Measurements from ENCODE around the gene E2F6. TPM values are rescaled to one million over a fixed set of nuclear protein-coding genes. Genes with fewer than 3 reads are reported as not detected.

The E2F6 gene
- total and polyA plus RNA-seq, 2 donors from 2014 or later: 7.8 to 12.7 TPM

GRCh38 chr2:11450791-11451190, 15.2 kb downstream of the E2F6 start:
- H3K36me3 ChIP-seq (ENCODE audit: control insufficient read depth in 2 of 3, insufficient read depth in 3 of 3, low read length in 3 of 3): peaks cover 4 to 42% (median 18%) of the 10 kb centered on the region in 3 donors
- H3K9ac ChIP-seq (ENCODE audit: low read length in 3 of 3): no peak overlapping the region
- H3K4me3 ChIP-seq (ENCODE audit: low read length in 3 of 3): no peak overlapping the region
- no peak for DNase-seq
- no peak overlapping the region for H3K27ac ChIP-seq (ENCODE audit: low read depth in 2 of 2, low read length in 2 of 2)
- H3K27me3 ChIP-seq (ENCODE audit: control insufficient read depth, insufficient read depth, low read length): no peaks in the 10 kb centered on the region
- TF ChIP-seq CTCF (IDR thresholded peaks at IDR 0.05; ENCODE audit: borderline replicate concordance, extremely low read depth, insufficient read depth): no peak
- intact Hi-C loops (cut with DNase I): no loop called here
- H3K9me3 ChIP-seq (ENCODE audit: control insufficient read depth in 2 of 3, insufficient read depth in 1 of 3, low read length in 3 of 3): no peaks in the 10 kb centered on the region
- no peaks in the 10 kb centered on the region for H3K4me1 ChIP-seq (ENCODE audit: control insufficient read depth in 2 of 3, insufficient read depth in 2 of 3, low read depth in 1 of 3, low read length in 3 of 3)
- FAIRE-seq: no peak

- H3K4me1 ChIP-seq (ENCODE audit: control insufficient read depth in 2 of 3, insufficient read depth in 2 of 3, low read depth in 1 of 3, low read length in 3 of 3): no peaks in the 10 kb centered on the region
- FAIRE-seq (no peak), DNase-seq (peak; percentile 69 to 89 (median 77))
- intact Hi-C loops (cut with DNase I): no loop called here
- no peaks in the 10 kb centered on the region for H3K27me3 ChIP-seq (ENCODE audit: control insufficient read depth, insufficient read depth, low read length)
- peak; percentile 66 for TF ChIP-seq CTCF (IDR thresholded peaks at IDR 0.05; ENCODE audit: borderline replicate concordance, extremely low read depth, insufficient read depth)
- no peak overlapping the region for H3K4me3 ChIP-seq (ENCODE audit: low read length in 3 of 3)
- H3K27ac ChIP-seq (ENCODE audit: low read depth in 2 of 2, low read length in 2 of 2): no peak overlapping the region
- H3K36me3 ChIP-seq (ENCODE audit: control insufficient read depth in 2 of 3, insufficient read depth in 3 of 3, low read length in 3 of 3): peaks cover 2 to 32% (median 24%) of the 10 kb centered on the region in 3 donors
- H3K9ac ChIP-seq (ENCODE audit: low read length in 3 of 3): no peak overlapping the region
- no peaks in the 10 kb centered on the region for H3K9me3 ChIP-seq (ENCODE audit: control insufficient read depth in 2 of 3, insufficient read depth in 1 of 3, low read length in 3 of 3)
Measured at GRCh38 chr2:11446733-11447248, 19.2 kb downstream of the E2F6 start.

- Histone ChIP-seq H3K36me3 (ENCODE audit: control insufficient read depth in 2 of 3, insufficient read depth in 3 of 3, low read length in 3 of 3) (peaks cover 2 to 24% (median 23%) of the 10 kb centered on the region in 3 donors), H3K9ac (ENCODE audit: low read length in 3 of 3) (no peak overlapping the region), H3K27me3 (ENCODE audit: control insufficient read depth, insufficient read depth, low read length) (no peaks in the 10 kb centered on the region), H3K27ac (ENCODE audit: low read depth in 2 of 2, low read length in 2 of 2) (no peak overlapping the region), H3K4me1 (ENCODE audit: control insufficient read depth in 2 of 3, insufficient read depth in 2 of 3, low read depth in 1 of 3, low read length in 3 of 3) (no peaks in the 10 kb centered on the region), H3K9me3 (ENCODE audit: control insufficient read depth in 2 of 3, insufficient read depth in 1 of 3, low read length in 3 of 3) (no peaks in the 10 kb centered on the region), H3K4me3 (ENCODE audit: low read length in 3 of 3) (no peak overlapping the region)
- intact Hi-C loops (cut with DNase I): no loop called here
- no peak for TF ChIP-seq CTCF (IDR thresholded peaks at IDR 0.05; ENCODE audit: borderline replicate concordance, extremely low read depth, insufficient read depth)
- FAIRE-seq (no peak), DNase-seq (no peak)
Measured at GRCh38 chr2:11444737-11445136, 21.2 kb downstream of the E2F6 start.

GRCh38 chr2:11438555-11439080, 27.3 kb downstream of the E2F6 start:
- Histone ChIP-seq H3K9me3 (ENCODE audit: control insufficient read depth in 2 of 3, insufficient read depth in 1 of 3, low read length in 3 of 3) (no peaks in the 10 kb centered on the region), H3K36me3 (ENCODE audit: control insufficient read depth in 2 of 3, insufficient read depth in 3 of 3, low read length in 3 of 3) (peaks cover 0 to 1% (median 0%) of the 10 kb centered on the region in 3 donors), H3K27me3 (ENCODE audit: control insufficient read depth, insufficient read depth, low read length) (no peaks in the 10 kb centered on the region), H3K4me1 (ENCODE audit: control insufficient read depth in 2 of 3, insufficient read depth in 2 of 3, low read depth in 1 of 3, low read length in 3 of 3) (no peaks in the 10 kb centered on the region), H3K9ac (ENCODE audit: low read length in 3 of 3) (no peak overlapping the region), H3K4me3 (ENCODE audit: low read length in 3 of 3) (no peak overlapping the region), H3K27ac (ENCODE audit: low read depth in 2 of 2, low read length in 2 of 2) (no peak overlapping the region)
- no peak for TF ChIP-seq CTCF (IDR thresholded peaks at IDR 0.05; ENCODE audit: borderline replicate concordance, extremely low read depth, insufficient read depth)
- intact Hi-C loops (cut with DNase I): no loop called here
- DNase-seq (no peak), FAIRE-seq (no peak)
